GM23338 (cell line): ENCODE results near the gene TMEM170B.

Experiments used
- CREB1 ChIP-seq: fragments of 250-450 bp; sonication (Bioruptor Pico); IDR thresholded peaks from 2 replicates; pipeline ENCODE4 v1.5.0; 2020; ENCODE audit warnings: low read depth, mild to moderate bottlenecking, moderate library complexity
- EZH2 ChIP-seq: fragments of 200-600 bp; sonication (generic); IDR thresholded peaks from one replicate; pipeline ENCODE4 v1.8.0; 2017; ENCODE audit warnings: antibody characterized with exemption, mild to moderate bottlenecking, low read depth; ENCODE audit not compliant: unreplicated experiment
- EZH2phosphoT487 ChIP-seq: fragments of 200-600 bp; sonication (generic); IDR thresholded peaks from one replicate; pipeline ENCODE4 v1.8.1; 2018; ENCODE audit warnings: antibody characterized with exemption; ENCODE audit not compliant: unreplicated experiment
- JUNB ChIP-seq: IDR thresholded peaks from one replicate; pipeline ENCODE4 v1.6.1; 2016; ENCODE audit warnings: antibody characterized with exemption; ENCODE audit not compliant: unreplicated experiment
- POLR2AphosphoS5 ChIP-seq: IDR thresholded peaks from 2 replicates; pipeline ENCODE4 v1.6.1; 2016; ENCODE audit warnings: antibody characterized with exemption, low read depth
- REST ChIP-seq: IDR thresholded peaks from one replicate; pipeline ENCODE4 v1.6.1; 2018; ENCODE audit warnings: antibody characterized with exemption; ENCODE audit not compliant: unreplicated experiment
- STAT1 ChIP-seq: IDR thresholded peaks from one replicate; pipeline ENCODE4 v1.6.1; 2016; ENCODE audit warnings: antibody characterized with exemption; ENCODE audit not compliant: unreplicated experiment
- ZNF331 ChIP-seq: fragments of 250-450 bp; sonication (Bioruptor Pico); IDR thresholded peaks from 2 replicates; pipeline ENCODE4 v1.5.0; 2020; ENCODE audit warnings: low read depth, mild to moderate bottlenecking, moderate library complexity
- ZNF462 ChIP-seq: fragments of 250-450 bp; sonication (Bioruptor Pico); IDR thresholded peaks from 2 replicates; pipeline ENCODE4 v1.5.0; 2020; ENCODE audit warnings: mild to moderate bottlenecking, moderate library complexity
- TF ChIP-seq, protein P1 (sequence below), 2 experiments: fragments of 200-600 bp in 1 of 2; sonication (generic) in 1 of 2; conservative IDR thresholded peaks; 2 replicates each; pipeline versions ENCODE4 v1.5.1 to v1.6.1; 2016 to 2017; ENCODE audit warnings: antibody characterized with exemption in 2 of 2, low read depth in 2 of 2, mild to moderate bottlenecking in 2 of 2, moderate library complexity in 1 of 2

GRCh38 chr6:11551053-11551452 is 13.5 kb downstream of the TMEM170B start:
- TF ChIP-seq, protein P1, sequence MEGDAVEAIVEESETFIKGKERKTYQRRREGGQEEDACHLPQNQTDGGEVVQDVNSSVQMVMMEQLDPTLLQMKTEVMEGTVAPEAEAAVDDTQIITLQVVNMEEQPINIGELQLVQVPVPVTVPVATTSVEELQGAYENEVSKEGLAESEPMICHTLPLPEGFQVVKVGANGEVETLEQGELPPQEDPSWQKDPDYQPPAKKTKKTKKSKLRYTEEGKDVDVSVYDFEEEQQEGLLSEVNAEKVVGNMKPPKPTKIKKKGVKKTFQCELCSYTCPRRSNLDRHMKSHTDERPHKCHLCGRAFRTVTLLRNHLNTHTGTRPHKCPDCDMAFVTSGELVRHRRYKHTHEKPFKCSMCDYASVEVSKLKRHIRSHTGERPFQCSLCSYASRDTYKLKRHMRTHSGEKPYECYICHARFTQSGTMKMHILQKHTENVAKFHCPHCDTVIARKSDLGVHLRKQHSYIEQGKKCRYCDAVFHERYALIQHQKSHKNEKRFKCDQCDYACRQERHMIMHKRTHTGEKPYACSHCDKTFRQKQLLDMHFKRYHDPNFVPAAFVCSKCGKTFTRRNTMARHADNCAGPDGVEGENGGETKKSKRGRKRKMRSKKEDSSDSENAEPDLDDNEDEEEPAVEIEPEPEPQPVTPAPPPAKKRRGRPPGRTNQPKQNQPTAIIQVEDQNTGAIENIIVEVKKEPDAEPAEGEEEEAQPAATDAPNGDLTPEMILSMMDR (conservative IDR thresholded peaks at IDR 0.05; ENCODE audit: low read depth in 2 of 2): no peak
- TF ChIP-seq EZH2: no peak
- TF ChIP-seq REST: no peak
- no peak for TF ChIP-seq POLR2AphosphoS5
- no peak for TF ChIP-seq EZH2phosphoT487
- no peak for TF ChIP-seq ZNF331 (CRISPR knock-in tag)
- TF ChIP-seq ZNF462 (CRISPR knock-in tag): no peak
- no peak for TF ChIP-seq CREB1
- TF ChIP-seq JUNB: no peak
- no peak for TF ChIP-seq STAT1
